WTC11 (cell line): ENCODE results near the gene MLST8. TPM values are rescaled to one million over a fixed set of nuclear protein-coding genes. Genes with fewer than 3 reads are reported as not detected.
A peak's percentile ranks its signal among the peaks of the same experiment; 100 is the strongest.

Source experiments
- ATAC-seq: fragments of 200-7000 bp; cut with Tn5 transposase; 2 replicates; pipeline ENCODE4 v1.10.0; 2021; ENCODE audit warnings: mild to moderate bottlenecking, moderate library complexity
- CTCF ChIA-PET: fragments of 300-600 bp; sonication (Branson Sonifier 250); formaldehyde crosslinking; loops from one replicate; lab custom pipeline; 2021; ENCODE audit warnings: antibody characterized with exemption; lab: Charles Lee
- POLR2A ChIA-PET: fragments of 350-600 bp; sonication (Branson Sonifier 250); formaldehyde crosslinking; loops from one replicate; lab custom pipeline; 2021; ENCODE audit warnings: antibody characterized with exemption; lab: Charles Lee
- DNase-seq: peaks from one replicate; pipeline ENCODE4 v3.0.0; 2021; ENCODE audit warnings: low spot score
- H3K27ac Mint-ChIP-seq: 2 replicates; pipeline ENCODE4 v1.8.0; 2021; ENCODE audit warnings: mixed read lengths
- H3K27me3 Mint-ChIP-seq: 2 replicates; pipeline ENCODE4 v1.8.0; 2021; ENCODE audit warnings: low read depth, mild to moderate bottlenecking, moderate library complexity, mixed read lengths
- H3K36me3 Mint-ChIP-seq: 2 replicates; pipeline ENCODE4 v1.8.0; 2021; ENCODE audit warnings: mixed read lengths
- H3K4me1 Mint-ChIP-seq: 2 replicates; pipeline ENCODE4 v1.8.0; 2022; ENCODE audit warnings: mixed read lengths
- H3K4me3 Mint-ChIP-seq: 2 replicates; pipeline ENCODE4 v1.8.0; 2021; ENCODE audit warnings: mild to moderate bottlenecking, moderate library complexity, mixed read lengths
- H3K9me3 Mint-ChIP-seq: 2 replicates; pipeline ENCODE4 v1.8.0; 2021; ENCODE audit warnings: mixed read lengths
- CTCF ChIP-seq: fragments of 200-600 bp; IDR thresholded peaks from 2 replicates; pipeline ENCODE4 v1.8.0; 2022; ENCODE audit warnings: antibody characterized with exemption
- ELF4 ChIP-seq: sonication (generic); formaldehyde crosslinking; IDR thresholded peaks from 2 replicates; pipeline ENCODE4 v1.8.1; 2022; ENCODE audit warnings: low read depth, mild to moderate bottlenecking, moderate library complexity, missing genetic modification reagents
- EMX1 ChIP-seq: fragments of 250-450 bp; sonication (Bioruptor Pico); IDR thresholded peaks from 2 replicates; pipeline ENCODE4 v1.8.0; 2021; ENCODE audit warnings: mild to moderate bottlenecking
- HMGA2 ChIP-seq: fragments of 250-450 bp; sonication (Bioruptor Pico); IDR thresholded peaks from 2 replicates; pipeline ENCODE4 v1.4.0; 2021; ENCODE audit warnings: mild to moderate bottlenecking, moderate library complexity
- MXD4 ChIP-seq: fragments of 250-450 bp; sonication (Bioruptor Pico); IDR thresholded peaks from 2 replicates; pipeline ENCODE4 v1.8.0; 2021; ENCODE audit warnings: mild to moderate bottlenecking, moderate library complexity, borderline replicate concordance
- MYBL2 ChIP-seq: sonication (generic); formaldehyde crosslinking; IDR thresholded peaks from 2 replicates; pipeline ENCODE4 v1.8.1; 2023; ENCODE audit warnings: mild to moderate bottlenecking, moderate library complexity, missing genetic modification reagents
- NFE2L1 ChIP-seq: sonication (generic); formaldehyde crosslinking; IDR thresholded peaks from 2 replicates; pipeline ENCODE4 v1.8.1; 2023; ENCODE audit warnings: missing genetic modification reagents
- NR3C1 ChIP-seq: sonication (generic); formaldehyde crosslinking; conservative IDR thresholded peaks from 2 replicates; pipeline ENCODE4 v1.8.1; 2023; ENCODE audit warnings: low read depth, mild to moderate bottlenecking, missing genetic modification reagents
- PRRX2 ChIP-seq: fragments of 250-450 bp; sonication (Bioruptor Pico); IDR thresholded peaks from 2 replicates; pipeline ENCODE4 v1.8.0; 2021; ENCODE audit warnings: mild to moderate bottlenecking
- SMAD4 ChIP-seq: sonication (generic); formaldehyde crosslinking; IDR thresholded peaks from 2 replicates; pipeline ENCODE4 v1.8.0; 2022; ENCODE audit warnings: mild to moderate bottlenecking, missing genetic modification reagents
- SP1 ChIP-seq: sonication (generic); formaldehyde crosslinking; conservative IDR thresholded peaks from 2 replicates; pipeline ENCODE4 v1.8.1; 2022; ENCODE audit warnings: missing genetic modification reagents
- TEAD1 ChIP-seq: sonication (generic); formaldehyde crosslinking; IDR thresholded peaks from 2 replicates; pipeline ENCODE4 v1.8.0; 2022; ENCODE audit warnings: mild to moderate bottlenecking, missing genetic modification reagents
- total RNA-seq: library from RNA; stranded (reverse); gene quantifications from 3 replicates; pipeline ENCODE4 v1.2.3, GENCODE V29; 2021
- TF ChIP-seq, protein P1 (sequence below): sonication (generic); formaldehyde crosslinking; IDR thresholded peaks from 2 replicates; pipeline ENCODE4 v1.8.0; 2022; ENCODE audit warnings: mild to moderate bottlenecking, missing genetic modification reagents
- TF ChIP-seq, protein P2 (sequence below): fragments of 250-450 bp; sonication (Bioruptor Pico); IDR thresholded peaks from 2 replicates; pipeline ENCODE4 v1.9.0; 2021; ENCODE audit warnings: mild to moderate bottlenecking, borderline replicate concordance
- TF ChIP-seq, protein P3 (sequence below): sonication (generic); formaldehyde crosslinking; IDR thresholded peaks from 2 replicates; pipeline ENCODE4 v1.8.1; 2023; ENCODE audit warnings: mild to moderate bottlenecking, missing genetic modification reagents, borderline replicate concordance

The MLST8 gene
- total RNA-seq, 1 experiment from 2014 or later, result 71.6 TPM

- CTCF ChIA-PET, result interaction anchor here (0.6 to 1.0 kb wide), 2 partner anchors 104 to 169 kb away, joined by 3 to 4 read pairs; no protein-coding TSS in a partner anchor
- POLR2A ChIA-PET, result interaction anchor here (0.6 kb wide), 2 partner anchors 87 to 122 kb away, joined by 3 to 4 read pairs; no protein-coding TSS in a partner anchor
- no peaks in the 10 kb centered on the region for H3K27me3 Mint-ChIP-seq
Measured at GRCh38 chr16:2172688-2173335, 32.4 kb upstream of the MLST8 start.

DNA sequence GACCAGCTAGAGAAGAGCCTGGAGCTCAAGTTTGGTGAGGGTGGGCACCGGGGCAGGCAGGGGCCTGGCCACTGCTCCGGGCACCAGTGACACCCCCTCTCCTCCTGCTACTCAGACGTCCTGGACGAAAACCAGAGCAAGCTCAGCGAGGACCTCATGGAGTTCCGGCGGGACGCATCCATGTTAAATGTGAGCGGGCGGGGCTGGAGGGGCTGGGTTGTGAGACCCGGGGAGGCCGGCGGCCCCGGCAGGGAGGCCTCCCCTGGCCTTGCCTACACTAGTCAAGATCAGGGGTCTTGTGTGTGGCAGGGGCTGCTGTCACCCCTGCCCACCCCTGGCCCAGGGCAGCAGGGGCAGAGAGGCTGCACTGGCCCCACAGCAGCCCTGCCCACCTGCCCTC lies 31.9 kb upstream of the MLST8 start:
- peaks cover 19% of the 10 kb centered on the region for H3K36me3 Mint-ChIP-seq
- CTCF ChIA-PET, result interaction anchor here (1.0 kb wide), 1 partner anchor 169 kb away, joined by 4 read pairs; no protein-coding TSS in a partner anchor
- TF ChIP-seq, protein P1, sequence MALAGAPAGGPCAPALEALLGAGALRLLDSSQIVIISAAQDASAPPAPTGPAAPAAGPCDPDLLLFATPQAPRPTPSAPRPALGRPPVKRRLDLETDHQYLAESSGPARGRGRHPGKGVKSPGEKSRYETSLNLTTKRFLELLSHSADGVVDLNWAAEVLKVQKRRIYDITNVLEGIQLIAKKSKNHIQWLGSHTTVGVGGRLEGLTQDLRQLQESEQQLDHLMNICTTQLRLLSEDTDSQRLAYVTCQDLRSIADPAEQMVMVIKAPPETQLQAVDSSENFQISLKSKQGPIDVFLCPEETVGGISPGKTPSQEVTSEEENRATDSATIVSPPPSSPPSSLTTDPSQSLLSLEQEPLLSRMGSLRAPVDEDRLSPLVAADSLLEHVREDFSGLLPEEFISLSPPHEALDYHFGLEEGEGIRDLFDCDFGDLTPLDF (CRISPR knock-in tag), result no peak
- TF ChIP-seq HMGA2 (no peak), MXD4 (CRISPR knock-in tag) (no peak), PRRX2 (CRISPR knock-in tag) (no peak), TEAD1 (CRISPR knock-in tag) (no peak), NR3C1 (CRISPR knock-in tag) (no peak), NFE2L1 (no peak), SMAD4 (CRISPR knock-in tag) (no peak), CTCF (no peak), MYBL2 (CRISPR knock-in tag) (no peak), ELF4 (CRISPR knock-in tag) (no peak), SP1 (CRISPR knock-in tag) (no peak), EMX1 (no peak)
- TF ChIP-seq, protein P2, sequence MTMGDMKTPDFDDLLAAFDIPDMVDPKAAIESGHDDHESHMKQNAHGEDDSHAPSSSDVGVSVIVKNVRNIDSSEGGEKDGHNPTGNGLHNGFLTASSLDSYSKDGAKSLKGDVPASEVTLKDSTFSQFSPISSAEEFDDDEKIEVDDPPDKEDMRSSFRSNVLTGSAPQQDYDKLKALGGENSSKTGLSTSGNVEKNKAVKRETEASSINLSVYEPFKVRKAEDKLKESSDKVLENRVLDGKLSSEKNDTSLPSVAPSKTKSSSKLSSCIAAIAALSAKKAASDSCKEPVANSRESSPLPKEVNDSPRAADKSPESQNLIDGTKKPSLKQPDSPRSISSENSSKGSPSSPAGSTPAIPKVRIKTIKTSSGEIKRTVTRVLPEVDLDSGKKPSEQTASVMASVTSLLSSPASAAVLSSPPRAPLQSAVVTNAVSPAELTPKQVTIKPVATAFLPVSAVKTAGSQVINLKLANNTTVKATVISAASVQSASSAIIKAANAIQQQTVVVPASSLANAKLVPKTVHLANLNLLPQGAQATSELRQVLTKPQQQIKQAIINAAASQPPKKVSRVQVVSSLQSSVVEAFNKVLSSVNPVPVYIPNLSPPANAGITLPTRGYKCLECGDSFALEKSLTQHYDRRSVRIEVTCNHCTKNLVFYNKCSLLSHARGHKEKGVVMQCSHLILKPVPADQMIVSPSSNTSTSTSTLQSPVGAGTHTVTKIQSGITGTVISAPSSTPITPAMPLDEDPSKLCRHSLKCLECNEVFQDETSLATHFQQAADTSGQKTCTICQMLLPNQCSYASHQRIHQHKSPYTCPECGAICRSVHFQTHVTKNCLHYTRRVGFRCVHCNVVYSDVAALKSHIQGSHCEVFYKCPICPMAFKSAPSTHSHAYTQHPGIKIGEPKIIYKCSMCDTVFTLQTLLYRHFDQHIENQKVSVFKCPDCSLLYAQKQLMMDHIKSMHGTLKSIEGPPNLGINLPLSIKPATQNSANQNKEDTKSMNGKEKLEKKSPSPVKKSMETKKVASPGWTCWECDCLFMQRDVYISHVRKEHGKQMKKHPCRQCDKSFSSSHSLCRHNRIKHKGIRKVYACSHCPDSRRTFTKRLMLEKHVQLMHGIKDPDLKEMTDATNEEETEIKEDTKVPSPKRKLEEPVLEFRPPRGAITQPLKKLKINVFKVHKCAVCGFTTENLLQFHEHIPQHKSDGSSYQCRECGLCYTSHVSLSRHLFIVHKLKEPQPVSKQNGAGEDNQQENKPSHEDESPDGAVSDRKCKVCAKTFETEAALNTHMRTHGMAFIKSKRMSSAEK (CRISPR knock-in tag), result no peak
- TF ChIP-seq, protein P3, sequence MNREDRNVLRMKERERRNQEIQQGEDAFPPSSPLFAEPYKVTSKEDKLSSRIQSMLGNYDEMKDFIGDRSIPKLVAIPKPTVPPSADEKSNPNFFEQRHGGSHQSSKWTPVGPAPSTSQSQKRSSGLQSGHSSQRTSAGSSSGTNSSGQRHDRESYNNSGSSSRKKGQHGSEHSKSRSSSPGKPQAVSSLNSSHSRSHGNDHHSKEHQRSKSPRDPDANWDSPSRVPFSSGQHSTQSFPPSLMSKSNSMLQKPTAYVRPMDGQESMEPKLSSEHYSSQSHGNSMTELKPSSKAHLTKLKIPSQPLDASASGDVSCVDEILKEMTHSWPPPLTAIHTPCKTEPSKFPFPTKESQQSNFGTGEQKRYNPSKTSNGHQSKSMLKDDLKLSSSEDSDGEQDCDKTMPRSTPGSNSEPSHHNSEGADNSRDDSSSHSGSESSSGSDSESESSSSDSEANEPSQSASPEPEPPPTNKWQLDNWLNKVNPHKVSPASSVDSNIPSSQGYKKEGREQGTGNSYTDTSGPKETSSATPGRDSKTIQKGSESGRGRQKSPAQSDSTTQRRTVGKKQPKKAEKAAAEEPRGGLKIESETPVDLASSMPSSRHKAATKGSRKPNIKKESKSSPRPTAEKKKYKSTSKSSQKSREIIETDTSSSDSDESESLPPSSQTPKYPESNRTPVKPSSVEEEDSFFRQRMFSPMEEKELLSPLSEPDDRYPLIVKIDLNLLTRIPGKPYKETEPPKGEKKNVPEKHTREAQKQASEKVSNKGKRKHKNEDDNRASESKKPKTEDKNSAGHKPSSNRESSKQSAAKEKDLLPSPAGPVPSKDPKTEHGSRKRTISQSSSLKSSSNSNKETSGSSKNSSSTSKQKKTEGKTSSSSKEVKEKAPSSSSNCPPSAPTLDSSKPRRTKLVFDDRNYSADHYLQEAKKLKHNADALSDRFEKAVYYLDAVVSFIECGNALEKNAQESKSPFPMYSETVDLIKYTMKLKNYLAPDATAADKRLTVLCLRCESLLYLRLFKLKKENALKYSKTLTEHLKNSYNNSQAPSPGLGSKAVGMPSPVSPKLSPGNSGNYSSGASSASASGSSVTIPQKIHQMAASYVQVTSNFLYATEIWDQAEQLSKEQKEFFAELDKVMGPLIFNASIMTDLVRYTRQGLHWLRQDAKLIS (CRISPR knock-in tag), result no peak
- H3K4me1 Mint-ChIP-seq, result no peaks in the 10 kb centered on the region
- H3K27me3 Mint-ChIP-seq, result no peaks in the 10 kb centered on the region
- ATAC-seq, result no peak
- H3K9me3 Mint-ChIP-seq, result no peaks in the 10 kb centered on the region
- H3K27ac Mint-ChIP-seq, result 0 out of 2 replicates have a peak overlapping the region, but pooled peaks have one; percentile 60
- POLR2A ChIA-PET, result no interaction called here
- DNase-seq, result no peak
- H3K4me3 Mint-ChIP-seq, result no peak overlapping the region

More at GRCh38 chr16:2172688-2173335, 32.4 kb upstream of the MLST8 start:
- peaks cover 24% of the 10 kb centered on the region for H3K36me3 Mint-ChIP-seq
- 0 out of 2 replicates have a peak overlapping the region, but pooled peaks have one; percentile 60 for H3K27ac Mint-ChIP-seq
- ATAC-seq (no peak), DNase-seq (no peak)
- no peaks in the 10 kb centered on the region for H3K4me1 Mint-ChIP-seq
- no peak for TF ChIP-seq TEAD1 (CRISPR knock-in tag)
- no peak overlapping the region for H3K4me3 Mint-ChIP-seq
- H3K9me3 Mint-ChIP-seq, result no peaks in the 10 kb centered on the region
